HG02885 (cell line): ENCODE measurements around the gene TPPP.
A peak's percentile ranks its signal among the peaks of the same experiment; 100 is the strongest.

Experiments
- ATAC-seq: cut with Tn5 transposase; IDR thresholded peaks from one replicate; pipeline ENCODE4 v1.9.1; 2021; ENCODE audit warnings: mild to moderate bottlenecking; ENCODE audit not compliant: unreplicated experiment, poor library complexity

The TPPP gene

DNA sequence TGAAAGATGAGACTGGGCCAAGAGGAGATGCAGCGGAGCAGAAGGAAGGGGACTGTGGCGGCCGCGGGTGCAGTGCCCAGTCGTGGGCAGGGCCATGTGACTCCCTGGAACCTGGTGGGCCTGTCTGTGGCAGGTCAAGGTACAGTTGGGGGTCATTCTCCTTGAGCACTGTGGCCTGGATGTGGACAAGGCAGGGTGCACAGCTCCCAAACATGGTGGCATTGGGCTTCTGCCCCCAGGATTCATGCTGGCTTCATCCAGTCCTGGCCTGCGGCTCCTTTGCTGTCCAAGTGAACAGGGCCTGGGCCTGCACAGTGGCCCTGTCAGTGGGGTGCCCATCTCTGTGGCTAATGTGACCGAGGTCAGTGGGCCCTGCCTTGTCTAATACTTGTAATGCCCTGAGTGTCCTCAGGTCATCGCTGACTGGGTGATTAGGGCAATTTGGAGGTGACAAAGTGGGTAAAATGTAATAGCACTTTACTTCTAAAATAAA, 41.1 kb downstream of the TPPP start:
- ATAC-seq: no peak

GRCh38 chr5:651296-652022, 41.7 kb downstream of the TPPP start:
- ATAC-seq: no peak

DNA sequence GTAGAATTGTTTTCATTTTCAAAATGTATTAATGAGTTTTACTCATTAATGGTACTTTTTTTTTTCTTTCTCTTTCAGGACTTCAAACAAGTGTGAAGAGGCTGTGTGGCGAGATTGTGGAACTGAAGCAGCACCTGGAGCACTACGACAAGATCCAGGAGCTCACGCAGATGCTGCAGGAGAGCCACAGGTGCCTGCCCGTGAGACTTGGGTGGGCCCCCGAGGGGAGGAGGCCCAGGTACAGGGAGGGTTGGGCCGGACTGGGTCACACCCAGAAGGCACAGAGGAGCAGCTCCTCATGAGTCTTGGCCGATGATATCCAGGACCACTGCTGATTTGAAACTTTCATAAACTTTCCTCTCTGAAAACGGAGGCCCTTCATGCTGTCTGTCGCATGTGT, 45.4 kb downstream of the TPPP start:
- no peak for ATAC-seq

DNA sequence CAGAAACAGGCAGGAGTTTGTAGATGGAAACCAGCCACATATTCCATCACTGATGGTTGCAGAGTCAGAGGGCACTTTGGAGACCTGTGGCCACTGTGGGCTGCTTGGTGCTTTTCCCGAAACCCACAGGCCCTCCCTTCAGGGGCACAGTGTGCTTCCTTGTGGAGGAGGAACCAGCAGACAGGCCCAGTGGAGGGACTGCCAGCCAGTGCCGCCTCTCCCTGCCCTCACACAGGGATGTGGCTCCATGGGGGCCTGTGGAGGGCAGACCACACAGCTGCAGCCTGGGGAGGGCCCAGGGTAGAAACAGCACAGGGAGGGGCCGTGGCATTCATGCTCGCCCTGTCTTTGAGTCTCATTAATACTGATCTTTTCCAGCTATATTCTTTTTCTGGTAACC, 45.8 kb downstream of the TPPP start:
- no peak for ATAC-seq

- no peak for ATAC-seq
Measured at GRCh38 chr5:646396-647201, 46.6 kb downstream of the TPPP start.

GRCh38 chr5:645421-645820, 47.7 kb downstream of the TPPP start:
- no peak for ATAC-seq

GRCh38 chr5:644971-645370, 48.2 kb downstream of the TPPP start:
- no peak for ATAC-seq

- ATAC-seq: no peak
Measured at GRCh38 chr5:644509-644908, 48.6 kb downstream of the TPPP start.

GRCh38 chr5:643811-644271, 49.3 kb downstream of the TPPP start:
- peak; percentile 80 for ATAC-seq

GRCh38 chr5:643351-643801, 49.8 kb downstream of the TPPP start:
- peak; percentile 31 for ATAC-seq

GRCh38 chr5:642481-642880, 50.7 kb downstream of the TPPP start:
- no peak for ATAC-seq

DNA sequence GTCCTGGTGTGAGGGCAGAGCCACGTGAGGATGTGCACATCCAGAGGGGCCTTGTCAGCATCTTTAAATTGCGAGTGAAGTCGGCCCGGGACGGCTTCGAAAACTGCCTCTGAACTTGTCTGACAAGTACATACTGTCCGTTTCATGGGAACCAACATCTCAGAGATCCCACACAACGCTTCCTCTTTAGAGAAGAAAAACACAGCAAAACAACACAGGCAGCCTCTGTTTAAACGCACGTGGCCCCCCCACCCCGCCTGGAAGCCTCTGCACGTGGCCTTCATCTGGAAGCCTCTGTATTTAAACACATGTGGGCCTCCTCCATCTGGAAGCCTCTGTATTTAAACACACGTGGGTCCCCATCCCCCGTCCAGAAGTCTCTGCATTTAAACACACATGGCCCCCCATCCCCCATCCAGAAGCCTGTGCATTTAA, 51.8 kb downstream of the TPPP start:
- no peak for ATAC-seq

DNA sequence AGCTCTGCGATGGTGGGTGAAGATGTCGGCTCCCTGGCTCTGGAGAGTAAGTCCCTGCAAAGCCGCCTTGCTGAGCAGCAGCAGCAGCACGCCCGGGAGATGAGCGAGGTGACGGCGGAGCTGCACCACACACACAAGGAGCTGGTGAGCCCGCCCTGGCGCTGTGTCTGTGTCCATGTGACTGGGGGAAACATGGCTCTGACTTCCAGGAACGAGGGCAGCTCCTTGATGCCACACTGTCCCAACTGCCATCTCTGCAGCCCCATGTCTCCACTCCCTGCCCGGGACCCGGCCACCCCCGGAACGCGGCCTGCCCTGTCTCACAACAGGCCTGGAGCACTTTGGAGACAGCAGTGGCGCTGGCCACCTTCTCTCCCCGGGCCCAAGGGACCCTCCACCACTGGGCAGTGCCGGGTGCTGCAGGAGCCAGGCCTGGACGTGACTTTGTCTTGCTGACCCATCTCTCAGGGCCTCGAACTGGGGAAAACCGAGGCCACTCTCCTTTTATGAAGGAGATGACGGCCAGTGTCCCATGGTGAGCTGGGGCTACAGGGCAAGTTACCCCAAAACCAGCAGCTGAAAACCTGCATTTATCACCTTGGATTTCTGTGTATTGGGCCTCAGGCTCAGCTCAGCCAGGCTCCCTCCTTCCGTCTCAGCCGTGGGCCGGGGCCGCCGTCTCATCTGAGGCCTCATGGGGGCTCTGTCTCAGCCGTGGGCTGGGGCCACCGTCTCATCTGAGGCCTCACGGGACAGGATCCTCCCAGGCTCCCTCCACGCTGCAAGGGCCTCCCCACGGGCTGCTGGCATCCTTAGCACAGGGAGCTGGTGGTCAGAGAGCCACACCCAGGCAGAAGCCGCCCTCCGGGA, 52.5 kb downstream of the TPPP start:
- ATAC-seq: no peak

- no peak for ATAC-seq
Measured at GRCh38 chr5:639584-640213, 53.5 kb downstream of the TPPP start.

DNA sequence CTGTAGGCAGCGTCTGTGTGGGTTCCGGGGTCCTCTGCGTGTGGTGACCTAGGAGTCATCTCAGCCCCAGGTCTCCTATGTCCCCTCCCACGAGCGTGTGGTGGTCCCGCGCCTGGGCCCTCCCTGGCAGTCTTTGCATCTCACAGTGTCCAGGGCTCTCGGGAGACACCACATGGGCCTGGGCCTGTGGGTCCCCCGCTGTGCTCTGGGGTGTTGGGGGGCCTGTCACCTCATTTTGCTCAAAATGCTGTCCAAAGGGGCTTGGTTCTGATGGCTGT, 54.0 kb downstream of the TPPP start:
- no peak for ATAC-seq

DNA sequence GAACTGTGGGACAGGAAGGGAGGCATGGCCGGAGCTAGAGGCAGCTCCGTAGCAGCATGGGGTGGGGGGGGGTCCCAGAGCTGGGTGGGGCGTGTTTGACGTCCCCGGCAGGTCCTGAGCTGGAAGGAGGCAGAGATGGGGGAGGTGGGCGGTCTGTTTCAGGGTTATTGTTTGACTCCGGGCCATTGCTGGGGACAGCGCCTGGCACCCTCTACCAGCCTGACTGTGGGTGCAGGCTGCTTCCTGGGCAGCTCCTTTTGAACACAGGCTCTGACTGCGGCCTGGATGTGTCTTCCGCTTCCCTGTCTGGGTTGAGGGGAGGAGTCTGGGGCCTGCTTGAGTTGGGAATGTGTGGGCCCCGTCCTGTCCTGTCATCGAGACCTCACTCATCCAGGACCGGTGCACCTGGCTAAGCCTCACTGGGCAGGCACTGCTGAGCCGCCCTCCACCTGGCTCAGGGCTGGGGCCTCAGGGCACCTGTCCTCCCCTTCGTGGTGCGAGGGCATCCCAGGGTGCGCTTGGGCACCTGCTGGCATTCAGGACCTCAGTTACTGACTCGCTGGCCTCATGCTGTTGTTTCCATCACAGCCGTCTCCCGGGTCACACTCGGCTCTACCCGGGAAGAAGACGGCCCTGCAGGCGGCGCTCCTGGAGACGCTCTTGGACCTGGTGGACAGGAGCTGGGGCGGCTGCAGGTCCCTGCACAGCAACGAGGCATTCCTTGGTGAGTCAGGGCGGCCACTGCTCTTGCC, 54.5 kb downstream of the TPPP start:
- no peak for ATAC-seq

DNA sequence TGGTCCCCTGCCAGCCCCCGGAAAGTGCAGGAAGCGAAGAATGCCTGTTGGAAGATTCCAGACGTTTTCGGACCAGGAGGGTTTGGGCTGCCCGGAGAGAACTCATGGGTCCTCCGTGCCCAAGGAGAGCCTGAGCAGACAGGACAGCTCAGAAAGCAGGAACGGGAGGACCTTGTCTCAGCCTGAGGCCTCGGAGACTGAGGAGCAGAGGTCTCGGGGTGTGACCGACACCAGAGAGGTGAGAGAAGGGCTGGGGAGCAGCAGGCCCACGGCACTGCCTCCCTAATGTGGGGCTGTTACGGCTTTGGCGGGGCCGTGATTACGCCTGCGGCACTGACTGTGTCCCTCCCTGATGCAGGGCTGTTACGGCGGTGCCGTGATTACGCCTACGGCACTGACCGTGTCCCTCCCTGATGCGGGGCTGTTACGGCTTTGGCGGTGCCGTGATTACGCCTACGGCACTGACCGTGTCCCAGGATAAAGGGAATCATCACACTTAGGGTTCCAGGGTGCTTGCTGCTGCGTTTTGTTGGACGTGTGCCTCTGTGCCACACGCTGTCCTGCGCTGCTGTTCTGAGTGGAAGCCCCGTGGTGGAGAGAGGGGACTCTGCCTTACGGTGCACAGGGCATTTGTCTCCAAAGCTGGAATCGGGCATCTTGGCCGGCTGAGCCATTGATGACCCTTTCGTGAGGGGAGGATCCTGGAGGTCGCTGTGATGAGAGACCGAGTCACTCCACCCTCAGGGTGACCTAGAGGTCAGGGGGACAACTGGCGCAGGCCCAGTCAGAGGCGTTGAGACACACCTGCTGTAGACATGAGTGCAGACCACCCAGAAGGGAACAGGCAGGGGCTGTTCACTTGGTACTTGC, 55.3 kb downstream of the TPPP start:
- no peak for ATAC-seq

GRCh38 chr5:636951-637350, 56.2 kb downstream of the TPPP start:
- ATAC-seq: no peak
